Measurements from ENCODE around the gene CHST14.

CHST14 gene

DNA sequence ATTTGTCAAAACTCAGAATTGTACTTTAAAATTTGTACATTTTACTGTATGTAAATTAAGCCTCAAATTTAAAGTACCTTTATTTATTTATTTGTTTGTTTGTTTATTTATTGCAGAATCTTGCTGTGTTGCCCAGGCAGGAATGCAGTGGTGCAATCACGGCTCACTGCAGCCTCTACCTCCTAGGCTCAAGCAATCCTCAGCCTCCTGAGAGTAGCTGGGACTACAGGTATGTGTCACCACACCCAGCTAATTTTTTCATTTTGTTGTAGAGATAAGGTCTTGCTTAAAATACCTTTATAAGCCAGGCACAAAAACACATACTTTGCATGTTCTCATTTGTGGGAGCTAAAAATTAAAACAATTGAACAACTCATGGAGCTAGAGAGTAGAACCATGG is 37.4 kb downstream of the CHST14 start:
- H3K9ac ChIP-seq (ENCODE audit: low read depth, low read length), result no peak overlapping the region
- H3K36me3 ChIP-seq (ENCODE audit: control insufficient read depth, insufficient read depth, low read length), result no peaks in the 10 kb centered on the region
- no peaks in the 10 kb centered on the region for H3K9me3 ChIP-seq (ENCODE audit: control insufficient read depth, insufficient read depth, low read length)
- H3K27me3 ChIP-seq (ENCODE audit: control insufficient read depth, insufficient read depth, low read length), result peaks cover 49% of the 10 kb centered on the region
- H3K4me1 ChIP-seq (ENCODE audit: control insufficient read depth, insufficient read depth, low read length), result peaks cover 7% of the 10 kb centered on the region
- no peak overlapping the region for H3K4me3 ChIP-seq (ENCODE audit: low read depth, low read length)

DNA sequence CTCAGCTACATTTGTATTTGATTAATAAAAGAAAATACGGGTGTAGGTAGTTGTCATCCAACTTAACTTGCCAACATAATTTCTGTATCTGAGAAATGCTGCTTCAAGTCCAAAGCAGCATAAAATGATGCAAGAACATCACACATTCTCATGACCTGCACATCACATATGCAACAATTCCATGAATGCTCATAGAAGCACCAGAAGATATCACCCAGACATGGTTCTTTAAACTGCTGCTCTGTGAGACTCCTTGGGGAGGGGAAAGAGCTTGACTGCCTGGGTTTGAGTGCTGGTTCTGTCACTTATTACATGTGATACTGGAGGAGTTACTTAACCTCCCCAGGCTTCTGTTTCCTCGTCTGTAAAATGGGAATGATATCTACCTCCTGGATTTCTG is 39.4 kb downstream of the CHST14 start:
- Histone ChIP-seq H3K9me3 (ENCODE audit: control insufficient read depth, insufficient read depth, low read length) (no peaks in the 10 kb centered on the region), H3K27me3 (ENCODE audit: control insufficient read depth, insufficient read depth, low read length) (peaks cover 55% of the 10 kb centered on the region), H3K4me3 (ENCODE audit: low read depth, low read length) (no peak overlapping the region), H3K9ac (ENCODE audit: low read depth, low read length) (no peak overlapping the region), H3K36me3 (ENCODE audit: control insufficient read depth, insufficient read depth, low read length) (no peaks in the 10 kb centered on the region), H3K4me1 (ENCODE audit: control insufficient read depth, insufficient read depth, low read length) (peaks cover 7% of the 10 kb centered on the region)

DNA sequence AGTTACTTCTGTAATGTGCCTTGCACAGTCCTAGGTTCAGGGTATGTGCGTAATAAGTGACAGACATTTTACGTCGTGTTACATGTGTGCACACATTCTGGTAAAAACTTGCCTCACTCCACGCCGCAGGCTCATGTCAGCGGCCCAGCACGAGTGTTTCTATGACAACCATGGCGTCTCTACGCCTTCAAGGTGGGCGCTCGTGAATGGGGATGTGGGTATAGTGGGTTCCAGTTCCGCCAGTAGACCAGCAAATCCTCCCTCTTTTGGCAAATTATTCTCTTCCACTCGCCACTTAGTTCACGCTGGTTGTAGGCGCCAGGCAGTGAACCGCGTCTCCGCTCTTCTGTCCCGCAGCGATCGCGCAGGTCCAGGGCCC is 40.3 kb downstream of the CHST14 start:
- Histone ChIP-seq H3K9me3 (ENCODE audit: control insufficient read depth, insufficient read depth, low read length) (no peaks in the 10 kb centered on the region), H3K4me1 (ENCODE audit: control insufficient read depth, insufficient read depth, low read length) (peaks cover 7% of the 10 kb centered on the region), H3K4me3 (ENCODE audit: low read depth, low read length) (peak overlapping the region; percentile 68), H3K9ac (ENCODE audit: low read depth, low read length) (no peak overlapping the region), H3K36me3 (ENCODE audit: control insufficient read depth, insufficient read depth, low read length) (no peaks in the 10 kb centered on the region), H3K27me3 (ENCODE audit: control insufficient read depth, insufficient read depth, low read length) (peaks cover 55% of the 10 kb centered on the region)

DNA sequence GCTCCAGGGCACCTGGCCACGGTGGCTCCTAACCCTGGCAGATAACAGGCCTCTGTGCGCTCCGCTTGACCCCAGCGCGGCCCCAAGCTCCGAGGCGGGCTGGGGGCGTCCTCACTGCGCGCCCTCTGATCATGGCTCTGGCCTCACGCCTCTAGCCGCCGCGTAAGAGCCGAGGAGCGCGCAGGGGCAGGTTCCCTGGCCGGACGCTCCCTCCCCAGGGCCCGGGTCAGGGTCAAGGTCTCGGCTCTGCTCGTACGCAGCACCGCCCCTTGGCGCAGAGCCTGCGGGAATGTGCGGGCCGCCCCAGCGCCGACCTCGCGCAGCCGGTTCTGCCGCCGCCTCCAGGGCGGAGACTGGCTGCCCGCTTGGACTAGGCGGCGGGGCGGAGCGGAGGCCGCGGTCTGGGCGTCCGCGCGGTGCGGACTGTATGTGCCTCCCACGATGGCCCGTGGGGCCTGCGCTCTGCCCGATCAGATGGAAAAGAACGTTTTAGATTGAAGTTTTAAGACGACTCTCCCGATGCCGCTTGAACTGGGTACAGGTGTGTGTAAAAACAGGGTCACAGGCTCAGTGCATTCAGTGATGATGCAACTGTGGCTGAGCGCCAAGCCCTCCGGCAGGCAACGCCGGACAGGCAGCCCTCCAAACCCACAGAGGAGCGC is 40.8 kb downstream of the CHST14 start:
- Histone ChIP-seq H3K9ac (ENCODE audit: low read depth, low read length) (peak overlapping the region; percentile 47), H3K4me1 (ENCODE audit: control insufficient read depth, insufficient read depth, low read length) (peaks cover 7% of the 10 kb centered on the region), H3K4me3 (ENCODE audit: low read depth, low read length) (peak overlapping the region; percentile 68), H3K9me3 (ENCODE audit: control insufficient read depth, insufficient read depth, low read length) (no peaks in the 10 kb centered on the region), H3K36me3 (ENCODE audit: control insufficient read depth, insufficient read depth, low read length) (no peaks in the 10 kb centered on the region), H3K27me3 (ENCODE audit: control insufficient read depth, insufficient read depth, low read length) (peaks cover 51% of the 10 kb centered on the region)

DNA sequence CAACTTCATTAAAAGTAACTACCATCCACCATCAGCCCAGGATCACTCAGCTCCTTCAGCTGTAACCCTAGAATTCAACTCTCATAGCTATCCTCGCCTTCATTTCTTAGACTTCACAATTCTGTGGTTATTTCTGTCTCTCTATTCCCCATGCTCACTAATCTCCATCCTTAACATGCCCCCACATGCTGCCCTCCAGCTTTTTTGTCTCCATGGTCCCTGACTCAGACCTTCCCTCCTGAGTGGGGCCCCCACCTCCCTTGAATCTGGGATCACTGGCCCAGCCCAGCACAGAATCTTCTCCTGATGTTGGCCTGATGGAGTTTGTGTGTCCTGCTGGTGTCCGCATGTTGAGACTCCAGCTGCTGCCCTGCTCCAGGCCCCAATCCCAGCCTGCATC is 41.7 kb downstream of the CHST14 start:
- no peaks in the 10 kb centered on the region for H3K9me3 ChIP-seq (ENCODE audit: control insufficient read depth, insufficient read depth, low read length)
- H3K4me3 ChIP-seq (ENCODE audit: low read depth, low read length), result peak overlapping the region; percentile 68
- H3K36me3 ChIP-seq (ENCODE audit: control insufficient read depth, insufficient read depth, low read length), result no peaks in the 10 kb centered on the region
- peaks cover 47% of the 10 kb centered on the region for H3K27me3 ChIP-seq (ENCODE audit: control insufficient read depth, insufficient read depth, low read length)
- peaks cover 7% of the 10 kb centered on the region for H3K4me1 ChIP-seq (ENCODE audit: control insufficient read depth, insufficient read depth, low read length)
- H3K9ac ChIP-seq (ENCODE audit: low read depth, low read length), result no peak overlapping the region

DNA sequence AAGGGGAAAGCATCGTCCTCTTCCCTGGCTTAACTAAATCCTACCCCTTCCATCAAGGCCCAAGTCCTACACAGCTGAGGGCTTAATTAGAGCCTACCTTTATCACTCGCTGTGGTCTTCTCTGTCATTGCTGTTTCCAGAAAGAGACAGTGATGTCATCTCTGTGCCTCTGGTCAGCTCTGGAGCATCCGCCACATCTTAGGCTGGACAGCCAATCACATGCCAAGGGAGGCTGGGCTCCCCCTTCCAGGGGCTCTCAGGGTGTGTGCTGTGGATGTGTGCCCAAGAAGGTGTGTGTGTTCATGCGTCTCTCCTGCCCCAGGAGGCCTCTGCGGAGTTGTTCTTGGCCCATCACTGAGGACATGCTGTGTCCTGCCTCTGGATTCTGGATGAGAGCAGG is 42.8 kb downstream of the CHST14 start:
- Histone ChIP-seq H3K27me3 (ENCODE audit: control insufficient read depth, insufficient read depth, low read length) (peaks cover 36% of the 10 kb centered on the region), H3K4me3 (ENCODE audit: low read depth, low read length) (no peak overlapping the region), H3K9ac (ENCODE audit: low read depth, low read length) (no peak overlapping the region), H3K36me3 (ENCODE audit: control insufficient read depth, insufficient read depth, low read length) (no peaks in the 10 kb centered on the region), H3K9me3 (ENCODE audit: control insufficient read depth, insufficient read depth, low read length) (no peaks in the 10 kb centered on the region), H3K4me1 (ENCODE audit: control insufficient read depth, insufficient read depth, low read length) (peaks cover 7% of the 10 kb centered on the region)

DNA sequence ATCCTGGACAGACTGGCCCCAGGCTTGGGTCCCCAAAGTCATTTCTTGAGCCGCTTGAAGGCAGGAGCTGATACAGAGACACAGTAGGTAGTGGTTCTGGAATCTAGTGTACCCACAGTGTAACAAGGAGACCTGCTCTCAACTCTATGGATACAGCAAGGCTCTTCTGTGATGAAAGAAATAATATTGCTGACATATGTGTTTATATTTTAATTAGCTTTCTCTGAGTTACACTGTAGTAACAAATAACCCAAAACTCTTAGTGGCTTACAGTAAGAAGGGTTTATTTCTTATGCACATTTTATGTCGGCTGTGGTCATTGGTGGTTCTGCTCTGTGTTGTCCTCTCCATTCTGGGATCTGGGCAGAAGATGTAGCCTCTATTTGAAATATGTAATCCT is 45.5 kb downstream of the CHST14 start:
- Histone ChIP-seq H3K27me3 (ENCODE audit: control insufficient read depth, insufficient read depth, low read length) (peaks cover 20% of the 10 kb centered on the region), H3K4me3 (ENCODE audit: low read depth, low read length) (no peak overlapping the region), H3K9ac (ENCODE audit: low read depth, low read length) (no peak overlapping the region), H3K4me1 (ENCODE audit: control insufficient read depth, insufficient read depth, low read length) (peaks cover 5% of the 10 kb centered on the region), H3K9me3 (ENCODE audit: control insufficient read depth, insufficient read depth, low read length) (no peaks in the 10 kb centered on the region), H3K36me3 (ENCODE audit: control insufficient read depth, insufficient read depth, low read length) (no peaks in the 10 kb centered on the region)

All from iPS-15b (cell line).